Measurements from ENCODE around the gene NLN. TPM values are rescaled to one million over a fixed set of nuclear protein-coding genes. Genes with fewer than 3 reads are reported as not detected.
"Not testable (repeated sequence)": the region's sequence is repeated elsewhere in the genome, so short reads cannot be mapped to it uniquely, and the experiment has no call there.

NLN gene
- total RNA-seq, 1 donor from 2014 or later: 61.6 TPM

DNA sequence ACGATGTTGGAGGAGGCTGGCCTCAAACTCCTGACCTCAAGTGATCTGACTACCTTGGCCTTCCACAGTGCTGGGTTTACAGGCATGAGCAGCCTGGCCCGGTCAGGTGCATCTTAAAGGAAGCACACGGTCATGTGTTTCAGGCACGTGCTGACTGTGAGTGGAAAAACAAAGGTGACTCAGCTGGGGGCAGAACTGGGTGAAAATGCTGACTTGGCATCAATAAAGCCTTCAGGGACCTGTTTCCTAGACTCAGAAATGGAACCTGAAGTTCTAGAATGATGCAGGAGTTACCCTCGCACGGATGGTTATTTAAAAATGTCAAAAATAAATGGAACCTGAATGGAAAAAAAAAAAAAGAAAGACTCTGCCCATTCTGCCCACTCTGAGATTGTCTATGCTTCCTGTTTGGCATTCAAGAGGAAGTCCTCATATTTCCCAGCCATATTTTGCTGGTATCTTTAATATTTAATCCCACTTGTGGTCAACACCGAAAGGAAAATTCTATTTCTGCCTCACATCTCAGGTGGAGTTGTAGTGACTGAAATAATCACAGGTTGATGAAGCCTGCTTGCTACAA lies 12.3 kb downstream of the NLN start:
- DNase-seq: not testable (repeated sequence)

GRCh38 chr5:65734921-65735320 lies 12.9 kb downstream of the NLN start:
- DNase-seq: no peak

DNA sequence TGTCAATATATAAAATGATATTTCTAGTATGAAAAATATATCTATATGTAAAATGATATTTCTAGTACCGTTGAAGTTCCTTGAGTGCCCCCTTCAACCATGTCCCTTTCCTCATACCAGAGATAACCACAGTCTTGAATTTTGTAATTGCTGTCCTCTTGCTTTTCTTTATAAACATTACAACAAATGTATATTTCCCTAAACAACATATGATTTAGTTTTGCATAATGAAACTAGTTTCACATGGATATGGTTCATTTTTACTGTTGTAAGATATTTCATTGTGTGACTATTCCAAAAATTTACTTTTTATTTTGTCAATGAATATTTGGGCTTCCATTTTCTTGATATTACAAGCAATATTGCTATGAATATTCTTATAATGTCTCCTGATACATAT lies 14.0 kb downstream of the NLN start:
- no peak for DNase-seq

DNA sequence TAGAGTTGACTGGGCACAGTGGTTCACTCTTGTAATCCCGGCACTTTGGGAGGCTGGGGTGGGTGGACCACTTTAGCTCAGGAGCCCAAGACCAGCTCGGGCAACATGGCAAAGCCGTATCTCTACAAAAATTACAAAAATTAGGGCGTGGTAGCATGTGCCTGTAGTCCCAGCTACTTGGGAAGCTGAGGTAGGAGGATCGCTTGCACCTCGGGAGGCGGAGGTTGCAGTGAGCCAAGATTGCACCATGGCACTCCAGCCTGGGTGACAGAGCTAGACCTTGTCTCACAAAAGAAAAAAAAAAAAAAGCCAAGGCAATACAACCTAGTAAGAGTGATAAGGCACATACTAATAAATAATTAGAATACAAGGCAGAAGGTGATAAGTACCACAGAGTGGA lies 15.8 kb downstream of the NLN start:
- no peak for DNase-seq

- DNase-seq: no peak
Observed at GRCh38 chr5:65738305-65738704, 16.3 kb downstream of the NLN start.

GRCh38 chr5:65739162-65739561 lies 17.2 kb downstream of the NLN start:
- DNase-seq: no peak

DNA sequence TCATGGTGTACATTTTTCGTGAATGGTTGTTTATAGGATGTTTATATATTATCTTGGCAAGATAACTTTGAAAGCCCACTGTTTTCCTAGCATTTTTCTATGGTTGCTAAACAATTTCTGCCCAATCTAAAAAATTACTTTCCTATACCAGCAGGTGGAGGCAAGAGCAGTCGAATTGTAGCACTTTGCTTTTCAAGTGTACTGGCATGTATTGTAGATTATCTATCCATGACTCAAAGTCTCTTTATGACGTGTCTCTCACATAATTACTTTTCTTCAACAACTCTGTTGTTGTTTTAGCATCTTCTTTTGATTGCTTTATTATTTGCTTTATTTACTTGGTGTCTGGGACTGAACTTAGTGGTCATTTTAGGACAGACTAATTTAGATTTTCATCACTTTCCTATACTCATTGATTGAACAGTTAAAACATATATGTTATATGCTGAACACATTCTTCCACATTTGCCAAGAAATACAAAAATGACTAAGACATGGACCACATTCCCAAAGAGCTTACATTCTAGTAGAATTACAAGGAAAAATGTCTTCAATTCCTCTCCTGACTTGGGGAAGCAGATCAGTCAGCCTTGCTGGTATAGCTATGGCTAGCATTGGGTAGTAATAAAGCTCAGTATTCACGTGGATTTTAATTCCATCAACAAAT lies 20.7 kb downstream of the NLN start:
- no peak for DNase-seq

- no peak for DNase-seq
Observed at GRCh38 chr5:65749221-65749844, 27.3 kb downstream of the NLN start.

DNA sequence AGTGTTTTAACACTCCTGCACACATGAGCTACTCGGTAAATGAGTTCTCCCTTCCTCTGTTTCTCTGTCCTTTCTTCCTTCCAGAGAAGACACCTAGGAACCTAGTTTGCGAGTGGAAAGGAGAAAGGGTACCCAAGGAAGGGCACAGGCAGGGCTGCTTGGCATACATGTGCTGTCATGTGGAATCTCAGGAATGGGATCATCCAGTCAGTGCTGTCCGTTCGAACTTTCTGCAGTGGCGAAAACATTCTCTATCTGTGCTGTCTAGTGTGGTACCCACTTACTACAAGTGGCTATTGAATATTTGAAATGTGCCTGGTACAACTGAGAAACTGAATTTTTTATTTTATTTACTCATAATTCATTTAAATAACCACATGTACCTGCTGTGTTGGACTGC lies 28.0 kb downstream of the NLN start:
- DNase-seq: no peak

- no peak for DNase-seq
Observed at GRCh38 chr5:65750938-65751337, 28.9 kb downstream of the NLN start.

GRCh38 chr5:65753189-65753588 lies 31.2 kb downstream of the NLN start:
- no peak for DNase-seq

GRCh38 chr5:65758546-65759144 lies 36.6 kb downstream of the NLN start:
- DNase-seq: no peak

DNA sequence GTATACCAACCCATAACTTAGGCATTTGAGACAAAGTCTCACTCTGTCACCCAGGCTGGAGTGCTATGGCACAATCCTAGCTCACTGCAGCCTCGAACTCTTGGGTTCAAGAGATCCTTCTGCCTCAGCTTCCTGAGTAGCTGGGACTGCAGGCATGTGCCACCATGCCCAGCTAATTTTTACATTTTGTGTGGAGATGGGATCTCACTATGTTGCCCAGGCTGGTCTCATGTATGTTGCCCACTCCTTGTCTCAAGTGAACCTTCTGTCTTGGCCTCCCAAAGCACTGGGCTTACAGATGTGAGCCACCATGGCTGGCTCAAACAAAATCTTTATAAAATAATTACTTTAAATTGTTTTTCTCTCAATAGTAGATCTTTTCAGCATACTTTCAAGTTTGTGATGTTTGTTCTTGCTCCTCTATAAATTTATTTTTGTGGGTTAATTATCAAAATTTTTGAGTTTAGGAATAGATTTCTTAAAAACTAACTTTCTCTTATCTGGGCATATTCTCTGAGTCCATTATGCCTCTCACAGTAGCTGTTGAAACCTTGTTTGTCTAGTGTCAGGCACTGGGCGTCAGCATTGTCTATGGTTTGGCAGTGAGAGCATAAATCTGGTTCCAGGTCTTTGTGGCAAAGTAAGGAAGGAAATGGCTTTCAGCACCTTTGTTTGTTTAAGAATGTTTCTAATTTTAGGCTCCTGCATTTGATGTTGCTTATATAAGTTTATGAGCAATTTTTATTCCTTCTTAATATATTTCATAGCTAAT lies 38.7 kb downstream of the NLN start:
- peak; percentile 8 for DNase-seq

GRCh38 chr5:65762234-65762633 lies 40.2 kb downstream of the NLN start:
- DNase-seq: no peak

- no peak for DNase-seq
Observed at GRCh38 chr5:65765582-65765981, 43.6 kb downstream of the NLN start.

DNA sequence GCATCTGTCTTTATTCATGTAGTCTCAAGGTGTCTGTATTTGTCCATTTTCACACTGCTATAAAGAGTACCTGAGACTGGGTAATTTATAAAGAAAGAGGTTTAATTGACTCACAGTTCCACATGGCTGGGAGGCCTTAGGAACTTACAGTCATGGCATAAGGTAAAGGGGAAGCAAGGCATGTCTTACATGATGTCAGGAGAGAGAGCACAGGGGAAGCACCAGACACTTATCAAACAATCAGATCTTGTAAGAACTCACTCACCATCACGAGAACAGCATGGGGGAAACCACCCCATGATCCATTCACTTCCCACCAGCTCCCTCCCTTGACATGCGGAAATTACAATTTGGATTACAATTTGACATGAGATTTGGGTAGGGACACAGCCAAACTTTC lies 44.2 kb downstream of the NLN start:
- DNase-seq: no peak

DNA sequence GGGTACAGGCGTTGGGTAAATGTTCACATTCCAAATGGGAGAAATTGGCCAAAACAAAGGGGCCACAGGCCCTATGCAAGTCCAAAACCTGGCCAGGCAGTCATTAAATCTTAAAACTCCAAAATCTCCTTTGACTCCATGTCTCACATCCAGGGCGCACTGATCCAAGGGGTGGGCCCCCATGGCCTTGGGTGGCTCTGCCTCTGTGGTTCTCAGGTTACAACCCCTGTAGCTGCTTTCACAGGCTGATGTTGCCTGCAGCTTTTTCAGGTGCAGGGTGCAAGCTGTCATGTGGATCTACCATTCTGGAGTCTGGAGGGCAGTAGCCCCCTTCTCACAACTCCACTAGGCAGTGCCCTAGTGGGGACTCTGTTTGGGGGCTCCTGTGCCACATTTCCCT lies 44.8 kb downstream of the NLN start:
- no peak for DNase-seq

DNA sequence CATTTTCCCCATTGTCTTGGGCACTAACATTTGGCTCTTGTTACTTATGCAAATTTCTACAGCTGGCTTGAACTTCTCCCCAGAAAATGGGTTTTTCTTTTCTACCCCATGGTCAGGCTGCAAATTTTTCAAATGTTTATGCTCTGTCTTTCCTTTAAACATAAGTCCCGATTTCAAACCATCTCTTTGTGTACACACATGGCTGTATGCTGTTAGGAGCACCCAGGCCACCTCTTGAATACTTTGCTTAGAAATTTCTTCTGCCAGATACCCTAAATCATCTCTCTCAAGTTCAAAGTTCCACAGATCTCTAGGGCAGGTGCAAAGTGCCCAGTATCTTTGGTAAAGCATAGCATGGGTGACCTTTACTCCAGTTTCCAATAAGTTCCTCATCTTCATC lies 45.6 kb downstream of the NLN start:
- DNase-seq: no peak

- DNase-seq: no peak
Observed at GRCh38 chr5:65768723-65769346, 46.8 kb downstream of the NLN start.

- no peak for DNase-seq
Observed at GRCh38 chr5:65769539-65769938, 47.5 kb downstream of the NLN start.

GRCh38 chr5:65771266-65771665 lies 49.3 kb downstream of the NLN start:
- no peak for DNase-seq

GRCh38 chr5:65772963-65773362 lies 51.0 kb downstream of the NLN start:
- DNase-seq: not testable (repeated sequence)

Data from occipital lobe (tissue), 2 donors.